ENCODE data around the gene KRTAP10-8.
"Not testable (repeated sequence)": the region's sequence is repeated elsewhere in the genome, so short reads cannot be mapped to it uniquely, and the experiment has no call there.

Gene KRTAP10-8, protein sequence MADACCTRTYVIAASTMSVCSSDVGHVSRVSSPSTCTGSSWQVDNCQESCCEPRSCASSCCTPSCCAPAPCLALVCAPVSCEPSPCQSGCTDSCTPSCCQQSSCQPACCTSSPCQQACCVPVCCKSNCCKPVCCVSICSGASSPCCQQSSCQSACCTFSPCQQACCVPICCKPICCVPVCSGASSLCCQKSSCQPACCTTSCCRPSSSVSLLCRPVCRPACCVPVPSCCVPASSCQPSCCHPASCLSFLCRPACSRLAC

DNA sequence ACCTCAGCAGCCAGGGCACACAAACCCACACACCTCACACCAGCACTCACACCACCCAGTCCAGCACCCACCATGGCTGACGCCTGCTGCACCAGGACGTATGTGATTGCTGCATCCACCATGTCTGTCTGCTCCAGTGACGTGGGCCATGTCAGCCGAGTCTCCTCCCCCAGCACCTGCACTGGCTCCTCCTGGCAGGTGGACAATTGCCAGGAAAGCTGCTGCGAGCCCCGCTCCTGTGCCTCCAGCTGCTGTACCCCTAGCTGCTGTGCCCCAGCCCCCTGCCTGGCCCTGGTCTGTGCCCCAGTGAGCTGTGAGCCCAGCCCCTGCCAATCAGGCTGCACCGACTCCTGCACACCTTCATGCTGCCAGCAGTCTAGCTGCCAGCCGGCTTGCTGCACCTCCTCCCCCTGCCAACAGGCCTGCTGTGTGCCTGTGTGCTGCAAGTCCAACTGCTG, at the start of gene KRTAP10-8:
Gene KRTAP10-8, plus strand, starts transcription at position 51 of the 458 bp plus-strand sequence. Its CDS starts 22 bp downstream, at position 73.
- DNase-seq = no peak

DNA sequence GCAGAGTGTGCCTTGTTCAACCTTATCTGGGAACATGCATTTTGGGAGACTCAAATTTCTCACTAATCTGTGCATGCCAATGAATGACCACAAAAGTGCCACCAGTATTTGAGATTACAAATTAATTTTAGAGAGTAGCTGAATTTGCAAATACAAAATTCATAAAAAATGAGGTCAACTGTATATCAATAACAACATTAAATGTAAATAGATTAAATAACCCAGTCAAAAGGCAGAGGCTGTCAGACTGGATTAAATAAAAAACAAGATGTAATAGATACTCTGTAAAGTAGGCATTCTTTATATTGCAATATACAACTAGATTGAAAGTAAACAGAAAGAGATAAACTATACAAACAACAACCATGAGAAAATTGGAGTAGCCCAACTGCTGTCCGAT, 47.8 kb upstream of the KRTAP10-8 start:
- no peak for DNase-seq

DNA sequence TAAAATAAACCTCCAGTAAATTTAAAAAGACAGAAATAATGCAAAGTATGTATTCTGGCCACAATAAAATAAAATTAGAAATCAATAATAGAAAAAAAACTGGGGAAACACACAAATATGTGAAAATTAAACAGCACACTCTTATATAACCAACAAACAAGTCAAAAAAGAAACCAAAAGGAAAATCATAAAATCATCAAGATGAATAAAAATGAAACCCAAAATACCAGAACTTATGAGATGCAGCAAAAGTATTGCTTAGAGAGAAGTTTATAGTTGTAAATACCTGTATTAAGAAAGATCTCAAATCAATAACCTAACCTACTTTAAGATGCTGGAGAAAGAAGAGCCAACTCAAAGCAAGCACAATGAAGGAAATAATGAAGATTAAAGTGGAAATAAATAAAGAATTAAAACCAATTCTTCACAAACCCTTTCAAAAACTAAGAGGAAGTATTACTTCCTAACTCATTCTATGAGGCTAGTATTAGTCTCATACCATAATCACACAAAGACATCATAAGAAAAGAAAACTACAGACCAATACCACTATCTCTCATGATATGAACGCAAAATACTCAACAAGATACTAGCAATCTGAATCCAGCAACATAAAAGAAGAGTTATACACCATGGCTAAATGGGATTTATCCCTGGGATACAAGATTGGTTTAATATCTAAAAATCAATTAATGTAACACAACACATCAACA, 46.8 kb upstream of the KRTAP10-8 start:
- DNase-seq = no peak

DNA sequence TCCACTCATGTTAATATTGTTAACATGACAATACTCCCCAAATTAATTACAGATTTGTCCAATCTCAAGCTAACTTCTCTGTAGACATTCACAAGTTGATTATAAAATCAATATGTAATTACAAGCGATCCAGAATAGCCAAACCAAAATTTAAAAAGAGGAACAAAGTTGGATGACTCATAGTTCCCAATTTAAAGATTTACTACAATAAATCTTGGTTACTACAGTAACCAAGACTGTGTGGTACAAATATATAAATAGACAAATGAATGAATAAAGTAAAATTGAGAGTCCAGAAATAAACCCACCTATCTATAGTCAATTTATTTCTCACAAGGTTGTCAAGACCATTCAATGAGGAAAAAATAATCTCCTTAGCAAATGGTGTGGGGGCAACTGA, 45.5 kb upstream of the KRTAP10-8 start:
- DNase-seq = no peak

DNA sequence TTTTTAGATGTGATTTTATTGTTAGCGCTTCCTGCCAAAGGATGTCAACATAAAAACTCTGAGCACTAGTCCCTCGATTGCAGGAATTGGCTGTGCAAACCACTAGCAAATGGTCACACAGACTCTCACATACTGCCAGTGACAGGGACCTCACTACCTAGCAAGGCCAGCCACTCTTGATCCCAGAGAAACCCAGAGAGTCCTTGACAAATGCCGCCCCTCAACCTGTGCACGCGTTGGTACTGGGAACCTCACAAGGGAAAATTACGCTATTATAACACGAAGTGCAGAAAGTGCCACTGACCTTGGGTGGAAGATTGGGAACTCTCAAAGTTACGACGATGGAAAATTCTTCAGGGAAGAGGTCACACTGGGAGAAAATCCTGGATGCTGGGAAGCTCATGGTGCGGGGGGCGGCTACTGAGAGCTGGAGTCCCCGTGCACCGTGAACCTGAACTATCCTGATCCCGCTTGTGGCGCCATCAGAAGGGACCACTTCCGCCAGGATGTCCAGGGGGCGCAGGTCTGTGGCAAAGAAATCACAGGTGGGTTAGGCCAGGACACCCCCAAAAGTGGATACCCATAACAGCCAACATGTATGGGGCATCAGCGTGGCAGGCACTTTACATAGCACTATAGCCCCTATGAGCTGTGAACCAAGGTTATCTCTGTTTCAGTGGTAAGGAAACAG, 44.3 kb upstream of the KRTAP10-8 start:
- no peak for DNase-seq

DNA sequence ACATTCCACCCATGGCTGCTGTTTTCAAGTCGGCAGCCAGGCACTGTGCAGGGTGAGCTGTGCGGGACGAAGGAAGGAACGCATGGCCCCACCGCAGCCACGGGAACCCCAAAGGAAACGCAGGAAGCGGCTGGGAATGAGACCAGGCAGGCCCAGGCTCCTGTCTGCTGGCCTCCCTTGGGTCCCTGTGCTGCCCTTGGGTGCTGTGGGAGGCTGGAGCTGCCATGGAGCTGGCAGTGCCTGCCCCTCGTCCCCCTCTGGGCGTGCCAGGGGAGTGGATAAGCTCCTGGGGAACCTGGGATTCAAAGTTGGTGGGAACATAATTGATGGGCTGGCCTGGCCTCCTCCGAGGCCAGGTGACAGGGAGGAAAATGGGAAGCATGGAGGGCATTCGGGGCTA, 43.6 kb upstream of the KRTAP10-8 start:
- DNase-seq = no peak

DNA sequence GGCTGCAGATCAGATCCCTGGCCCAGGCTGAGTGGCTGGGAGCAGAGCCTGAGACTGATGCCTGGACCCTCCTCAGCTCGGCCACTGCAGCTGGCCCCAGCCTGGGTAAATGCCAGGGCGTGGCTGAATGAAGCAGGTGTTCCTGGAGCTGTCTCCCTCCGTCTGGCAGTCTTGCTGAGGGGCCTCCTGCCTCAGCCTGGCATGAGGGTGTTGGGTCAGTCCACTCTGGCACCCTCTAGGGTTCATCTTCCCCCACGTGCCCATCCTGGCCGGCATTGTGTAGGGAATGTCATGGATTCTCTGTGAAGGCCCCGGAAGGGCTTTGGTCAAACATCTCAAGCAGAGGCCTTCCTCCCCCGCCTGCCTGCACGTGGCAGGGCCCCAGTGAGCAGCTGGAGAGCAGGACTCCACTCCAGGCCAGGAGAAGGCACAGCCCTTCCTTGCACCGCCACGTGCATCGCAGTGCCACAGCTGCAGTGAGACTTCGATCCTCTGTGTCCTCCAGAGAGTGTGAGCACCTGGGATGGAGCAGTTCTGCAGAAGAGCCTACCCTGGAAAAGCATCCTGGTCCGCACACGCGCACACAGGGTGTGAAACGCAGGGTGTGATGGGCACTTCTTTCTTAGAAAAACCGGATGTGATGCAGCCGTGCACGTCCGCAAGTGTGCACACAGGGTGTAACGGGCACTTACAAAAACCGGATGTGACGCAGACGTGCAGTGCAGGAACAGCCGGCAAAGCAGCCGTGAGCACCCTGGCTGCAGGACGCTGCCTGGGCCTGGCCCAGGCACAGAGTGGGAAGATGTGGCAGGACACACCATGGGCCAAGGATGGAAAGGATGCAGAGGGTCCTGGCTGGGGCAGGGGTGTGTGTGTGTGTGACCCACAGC, 43.0 kb upstream of the KRTAP10-8 start:
- DNase-seq = no peak

DNA sequence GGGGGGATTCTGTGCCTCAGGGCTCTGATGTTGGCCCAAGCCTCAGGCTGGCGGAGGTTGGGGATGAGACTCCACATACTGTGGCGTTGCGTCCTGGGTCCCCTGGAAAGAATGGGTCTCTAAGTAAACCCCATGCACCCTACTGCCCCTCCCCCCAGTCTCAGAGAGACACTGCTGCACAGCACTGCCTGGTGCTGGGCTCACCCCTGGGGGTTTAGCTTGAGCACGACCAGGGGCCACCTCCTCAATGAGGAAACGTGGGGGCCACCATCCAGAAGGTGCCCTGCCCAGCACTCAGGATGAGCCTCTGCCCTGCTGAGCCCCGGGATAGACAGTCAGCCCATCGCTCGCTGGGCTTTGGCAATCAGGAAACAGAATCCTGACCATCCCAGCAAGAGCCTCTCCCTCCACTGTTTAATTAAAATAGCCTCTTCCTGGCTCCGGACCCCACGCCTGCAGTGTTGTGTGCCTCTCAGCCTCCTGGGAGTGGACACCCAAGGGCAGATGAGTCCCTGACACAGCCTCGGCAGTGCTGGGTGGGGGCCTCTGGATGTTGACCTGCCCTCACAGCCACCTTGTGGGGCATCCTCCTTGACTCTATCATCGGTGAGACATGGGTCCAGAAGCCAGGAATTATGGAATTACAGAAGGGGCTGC, 41.9 kb upstream of the KRTAP10-8 start:
- no peak for DNase-seq

DNA sequence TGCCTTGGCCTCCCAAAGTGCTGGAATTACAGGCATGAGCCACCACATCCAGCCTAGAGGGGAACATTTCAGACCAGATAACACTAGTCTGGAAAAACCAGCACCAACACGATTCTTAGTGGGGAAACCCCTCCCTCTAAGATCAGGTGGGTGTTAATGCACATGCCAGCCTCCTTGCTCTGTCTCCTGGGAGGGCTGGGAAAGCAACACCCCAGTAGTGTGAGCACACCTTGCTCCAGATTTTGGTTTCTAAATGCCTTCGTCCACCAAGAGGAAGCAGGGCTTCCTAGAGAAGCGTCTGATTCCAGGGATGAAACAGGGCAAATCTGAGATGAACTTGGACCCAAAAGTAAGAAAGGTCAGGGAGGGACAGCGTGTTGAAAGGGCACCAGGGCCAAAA, 40.6 kb upstream of the KRTAP10-8 start:
- no peak for DNase-seq

DNA sequence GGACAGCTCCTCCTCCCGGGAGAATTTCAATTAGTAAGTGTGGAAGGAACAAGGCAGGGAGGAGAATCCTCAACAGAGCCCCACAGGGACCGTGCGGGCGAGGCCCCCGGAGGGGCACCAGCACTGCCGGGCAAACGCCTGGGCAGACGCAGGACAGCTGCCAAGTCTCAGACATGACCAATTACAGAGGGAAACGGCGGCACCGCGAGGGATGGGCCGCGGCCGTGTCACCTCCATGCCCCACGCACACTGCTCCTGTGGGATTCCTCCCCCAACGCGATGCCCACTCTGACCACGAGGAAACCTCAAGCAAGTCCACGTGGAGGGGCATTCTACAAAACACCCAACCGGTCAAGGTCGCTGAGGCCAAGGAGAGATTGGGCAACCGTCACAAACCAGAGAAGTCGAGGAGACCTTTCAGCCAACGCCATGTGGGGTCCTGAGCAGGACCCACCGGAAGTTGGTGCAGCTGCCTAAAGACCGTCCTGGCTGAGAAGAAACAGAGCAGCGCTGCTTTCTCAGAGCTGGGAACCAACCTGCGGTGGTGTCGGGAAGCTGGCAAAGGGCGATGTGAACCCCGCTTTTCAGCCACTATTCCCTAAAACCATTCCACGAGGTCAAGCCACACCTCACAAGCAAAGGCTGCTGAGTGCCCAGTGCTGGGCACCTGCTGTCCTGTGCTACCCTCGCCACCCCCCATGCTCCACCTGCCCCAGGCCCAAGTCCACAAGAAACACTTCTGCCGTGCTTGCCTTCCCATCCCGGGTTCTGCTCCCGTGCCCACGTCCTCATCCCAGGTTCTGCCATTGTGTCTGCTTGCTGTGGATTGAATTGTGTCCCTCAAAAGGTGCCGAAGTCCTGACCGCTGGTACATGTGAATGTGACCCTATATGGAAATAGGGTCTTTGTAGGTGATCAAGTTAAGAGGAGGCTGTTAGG, 39.8 kb upstream of the KRTAP10-8 start:
- no peak for DNase-seq

DNA sequence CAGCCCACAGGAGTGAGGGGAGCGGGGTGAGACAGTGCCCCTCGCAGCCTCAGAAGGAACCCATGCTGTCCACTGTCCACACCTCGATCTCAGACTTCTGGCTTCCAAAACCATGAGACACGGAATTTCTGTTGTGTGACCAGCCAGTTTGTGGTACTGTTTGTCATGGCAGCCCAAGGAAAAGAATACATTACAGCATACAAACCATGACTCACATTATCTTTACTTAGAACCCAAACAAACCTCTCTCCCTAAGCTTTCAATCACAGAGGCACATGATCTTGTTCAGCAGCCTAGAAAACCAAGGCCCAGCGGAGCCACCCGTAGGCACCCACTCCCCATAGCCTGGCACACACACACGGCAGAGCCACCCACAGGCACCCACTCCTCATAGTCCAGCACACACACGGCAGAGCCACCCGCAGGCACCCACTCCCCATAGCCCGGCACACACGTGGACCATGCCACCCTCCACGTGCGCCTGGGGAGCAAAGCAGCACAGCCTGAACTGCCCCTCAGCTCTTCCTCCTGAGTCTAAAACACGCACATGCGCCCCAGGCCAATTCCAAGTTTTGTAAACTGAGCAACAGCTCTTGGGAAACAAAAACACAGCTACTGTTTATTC, 38.8 kb upstream of the KRTAP10-8 start:
- DNase-seq = no peak

DNA sequence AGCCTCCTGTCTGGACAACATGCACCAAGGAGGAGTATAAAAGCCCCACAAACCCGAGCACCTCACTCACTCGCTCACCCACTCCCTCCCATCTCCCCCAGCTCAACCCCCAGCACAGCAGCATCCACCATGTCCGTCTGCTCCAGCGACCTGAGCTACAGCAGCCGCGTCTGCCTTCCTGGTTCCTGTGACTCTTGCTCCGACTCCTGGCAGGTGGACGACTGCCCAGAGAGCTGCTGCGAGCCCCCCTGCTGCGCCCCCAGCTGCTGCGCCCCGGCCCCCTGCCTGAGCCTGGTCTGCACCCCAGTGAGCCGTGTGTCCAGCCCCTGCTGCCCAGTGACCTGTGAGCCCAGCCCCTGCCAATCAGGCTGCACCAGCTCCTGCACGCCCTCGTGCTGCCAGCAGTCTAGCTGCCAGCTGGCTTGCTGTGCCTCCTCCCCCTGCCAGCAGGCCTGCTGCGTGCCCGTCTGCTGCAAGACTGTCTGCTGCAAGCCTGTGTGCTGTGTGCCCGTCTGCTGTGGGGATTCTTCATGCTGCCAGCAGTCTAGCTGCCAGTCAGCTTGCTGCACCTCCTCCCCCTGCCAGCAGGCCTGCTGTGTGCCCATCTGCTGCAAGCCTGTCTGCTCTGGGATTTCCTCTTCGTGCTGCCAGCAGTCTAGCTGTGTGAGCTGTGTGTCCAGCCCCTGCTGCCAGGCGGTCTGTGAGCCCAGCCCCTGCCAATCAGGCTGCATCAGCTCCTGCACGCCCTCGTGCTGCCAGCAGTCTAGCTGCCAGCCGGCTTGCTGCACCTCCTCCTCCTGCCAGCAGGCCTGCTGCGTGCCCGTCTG, 38.0 kb upstream of the KRTAP10-8 start, which contains the start of gene KRTAP10-4:
Gene KRTAP10-4, plus strand, starts transcription at position 100 of the 827 bp plus-strand sequence. Its CDS starts 30 bp downstream, at position 130.
- not testable (repeated sequence) for DNase-seq

DNA sequence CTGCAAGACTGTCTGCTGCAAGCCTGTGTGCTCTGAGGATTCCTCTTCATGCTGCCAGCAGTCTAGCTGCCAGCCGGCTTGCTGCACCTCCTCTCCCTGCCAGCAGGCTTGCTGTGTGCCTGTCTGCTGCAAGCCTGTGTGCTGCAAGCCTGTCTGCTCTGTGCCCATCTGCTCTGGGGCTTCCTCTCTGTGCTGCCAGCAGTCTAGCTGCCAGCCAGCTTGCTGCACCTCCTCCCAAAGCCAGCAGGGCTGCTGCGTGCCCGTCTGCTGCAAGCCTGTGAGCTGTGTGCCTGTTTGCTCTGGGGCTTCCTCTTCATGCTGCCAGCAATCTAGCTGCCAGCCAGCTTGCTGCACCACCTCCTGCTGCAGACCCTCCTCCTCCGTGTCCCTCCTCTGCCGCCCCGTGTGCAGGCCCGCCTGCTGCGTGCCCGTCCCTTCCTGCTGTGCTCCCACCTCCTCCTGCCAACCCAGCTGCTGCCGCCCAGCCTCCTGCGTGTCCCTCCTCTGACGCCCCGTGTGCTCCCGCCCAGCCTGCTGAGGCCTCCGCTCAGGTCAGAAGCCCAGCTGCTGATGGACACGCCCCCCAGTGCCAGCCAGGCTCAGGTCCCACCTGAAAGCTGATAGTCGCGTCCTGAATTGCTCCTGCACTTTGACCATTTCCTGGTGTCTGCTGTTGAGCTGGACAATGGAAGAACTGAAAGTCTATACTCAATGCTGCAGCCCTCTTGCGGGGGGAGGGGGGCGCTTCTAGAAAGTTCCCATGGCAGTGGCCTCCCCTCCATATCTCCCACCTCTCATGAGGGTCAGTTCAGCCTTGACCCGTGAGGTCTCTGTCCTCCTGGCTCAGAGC, 37.2 kb upstream of the KRTAP10-8 start:
- no peak for DNase-seq

DNA sequence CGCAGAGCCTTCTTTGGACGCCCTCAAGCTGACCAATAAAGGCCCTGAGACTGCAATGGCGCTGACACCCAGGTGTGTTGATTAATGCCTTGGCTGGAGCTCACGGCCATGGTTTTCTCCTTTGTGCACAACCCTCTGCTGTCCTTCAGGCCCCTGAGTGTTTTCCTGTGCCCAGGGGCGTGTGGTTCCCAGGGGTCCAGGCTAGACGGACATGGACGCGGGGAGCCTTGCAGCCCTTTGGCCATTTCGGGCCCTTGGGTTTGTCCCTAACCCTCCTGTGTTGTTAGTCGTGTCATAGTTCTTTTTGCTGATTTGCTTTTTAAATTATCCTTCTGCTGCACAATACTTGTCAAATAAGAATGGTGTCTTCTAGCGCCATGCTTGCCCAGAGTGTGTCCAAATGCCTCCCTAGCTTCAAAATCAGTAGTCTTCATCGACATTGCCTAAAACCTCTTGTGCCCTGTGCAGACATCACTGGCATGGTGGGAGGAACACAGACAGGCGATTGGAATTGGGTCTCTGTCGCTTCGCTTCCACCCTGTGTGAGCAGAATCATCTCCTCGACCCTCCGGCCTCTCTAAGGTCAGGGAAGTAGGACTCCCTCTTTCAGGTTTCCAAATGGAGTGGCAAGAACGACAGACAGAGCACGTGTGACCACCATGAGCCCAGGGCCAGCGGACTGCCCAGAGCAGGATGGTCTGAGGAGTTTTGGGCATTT, 36.4 kb upstream of the KRTAP10-8 start:
- no peak for DNase-seq

DNA sequence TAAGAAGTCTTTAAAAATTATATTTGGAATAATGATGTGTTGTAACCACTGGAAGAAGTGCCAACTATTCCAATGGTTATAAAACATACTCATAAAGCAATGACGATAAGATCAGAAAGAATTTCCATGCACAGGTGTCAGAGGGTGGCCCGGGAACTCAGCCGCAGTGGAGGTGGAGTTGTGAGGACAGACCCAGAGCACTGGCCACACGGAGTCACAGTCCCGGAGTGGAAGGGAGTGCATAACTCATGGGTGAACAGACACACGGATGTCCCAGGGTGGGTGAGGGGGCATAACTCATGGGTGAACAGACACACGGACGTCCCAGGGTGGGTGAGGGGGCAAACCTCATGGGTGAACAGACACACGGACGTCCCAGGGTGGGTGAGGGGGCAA, 35.9 kb upstream of the KRTAP10-8 start:
- no peak for DNase-seq

DNA sequence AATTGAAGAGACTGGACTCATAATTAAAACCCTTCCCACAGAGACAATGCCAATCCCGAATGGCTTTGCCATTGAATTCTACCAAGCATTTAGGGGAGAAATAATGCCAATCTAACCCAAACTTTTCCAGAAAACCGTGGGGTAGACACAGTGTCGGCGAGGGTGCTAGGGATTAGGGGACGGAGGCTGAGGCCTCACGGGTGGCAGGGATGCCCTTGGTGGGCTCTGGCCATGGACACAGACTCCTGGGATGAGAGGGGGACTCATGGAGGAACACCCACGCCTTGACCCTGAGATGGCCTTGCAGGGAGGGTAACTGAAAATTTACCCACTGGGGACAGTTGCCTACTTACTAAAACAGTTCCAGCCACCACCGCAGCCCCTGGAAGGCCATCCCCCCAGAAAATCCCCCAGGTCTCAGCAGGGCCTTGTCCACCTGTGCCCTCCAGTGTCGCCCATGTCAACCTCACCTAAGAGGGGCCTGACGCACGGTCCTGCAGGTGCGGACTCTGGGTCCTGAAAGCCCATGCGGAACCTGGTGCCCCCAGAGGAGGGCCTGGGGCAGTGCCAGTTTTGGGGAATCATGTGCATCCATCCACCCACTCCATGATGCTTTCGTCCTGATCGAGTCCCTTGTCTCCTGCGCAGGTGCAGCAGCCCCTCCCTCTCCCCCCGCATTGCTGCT, 33.4 kb upstream of the KRTAP10-8 start:
- no peak for DNase-seq

All from NCI-H510A treated with DMSO at 0.1 percent for 48 hours (cell line).